Spleen (tissue), 11 donors: ENCODE measurements around the gene RPP14. TPM values are rescaled to one million over a fixed set of nuclear protein-coding genes. Genes with fewer than 3 reads are reported as not detected.
A peak's percentile ranks its signal among the peaks of the same experiment; 100 is the strongest.

Source experiments
- DNase-seq: peaks from one replicate; pipeline ENCODE4 v3.0.0-alpha.2; 2020
- H3K27ac ChIP-seq, 8 donors: fragments of 200-600 bp; sonication (generic) in 7 of 8; 1 replicate in 4 of 8; 2 replicates in 4 of 8; pipeline versions ENCODE4 v1.5.0 to v1.8.0; 2016 to 2021; ENCODE audit warnings: inconsistent platforms in 4 of 8, mild to moderate bottlenecking in 4 of 8, moderate library complexity in 1 of 8
- H3K27me3 ChIP-seq, 7 donors: fragments of 200-600 bp; sonication (generic) in 6 of 7; replicated peaks in 1 of 7; 1 replicate in 4 of 7; 2 replicates in 3 of 7; pipeline versions ENCODE4 v1.5.0 to v1.8.0; 2016 to 2021; ENCODE audit warnings: inconsistent platforms in 3 of 7, mild to moderate bottlenecking in 1 of 7
- H3K36me3 ChIP-seq, 6 donors: fragments of 200-600 bp; sonication (generic) in 5 of 6; 1 replicate in 4 of 6; 2 replicates in 2 of 6; pipeline versions ENCODE4 v1.5.0 to v1.8.0; 2016 to 2021; ENCODE audit warnings: inconsistent platforms in 2 of 6
- H3K4me1 ChIP-seq, 6 donors: fragments of 200-600 bp; sonication (generic) in 5 of 6; 1 replicate in 3 of 6; 2 replicates in 3 of 6; pipeline versions ENCODE4 v1.5.0 to v1.8.0; 2016 to 2021; ENCODE audit warnings: inconsistent platforms in 3 of 6
- H3K4me3 ChIP-seq, 8 donors: fragments of 200-600 bp; sonication (generic) in 7 of 8; 1 replicate in 4 of 8; 2 replicates in 4 of 8; pipeline versions ENCODE4 v1.5.0 to v1.8.0; 2016 to 2021; ENCODE audit warnings: inconsistent platforms in 4 of 8, mild to moderate bottlenecking in 4 of 8, moderate library complexity in 2 of 8
- H3K9me3 ChIP-seq, 8 donors: fragments of 200-600 bp; sonication (generic) in 7 of 8; 1 replicate in 4 of 8; 2 replicates in 4 of 8; pipeline versions ENCODE4 v1.5.0 to v1.8.0; 2016 to 2021; ENCODE audit warnings: inconsistent platforms in 4 of 8
- CTCF ChIP-seq, 11 experiments: fragments of 200-600 bp in 7 of 11; fragments of 450-650 bp in 4 of 11; sonication (generic) in 4 of 11; IDR thresholded peaks in 8 of 11; conservative IDR thresholded peaks in 3 of 11; 1 replicate in 7 of 11; 2 replicates in 4 of 11; pipeline versions ENCODE4 v1.4.0 to v1.8.0; 2016 to 2021; ENCODE audit warnings: antibody characterized with exemption in 11 of 11, inconsistent platforms in 4 of 11, mild to moderate bottlenecking in 1 of 11
- POLR2A ChIP-seq, 3 donors: fragments of 450-650 bp; IDR thresholded peaks; one replicate each; pipeline ENCODE4 v1.5.1; 2017; ENCODE audit warnings: antibody characterized with exemption in 3 of 3, mild to moderate bottlenecking in 1 of 3
- POLR2AphosphoS5 ChIP-seq, 3 donors: sonication (generic); formaldehyde crosslinking; IDR thresholded peaks; one replicate each; pipeline ENCODE4 v1.5.1; 2017; ENCODE audit warnings: antibody characterized with exemption in 3 of 3
- WGBS, 5 donors: extraction: QIAGEN DNeasy Blood & Tissue Kit in 3 of 5; methylation state at CpG; one replicate each; pipeline versions ENCODE4 v1.1.5 to v1.1.7; 2013 to 2018; 5-methylcytosine and 5-hydroxymethylcytosine counted together
- intact Hi-C: fragments of 100-400 bp; cut with DNase I; formaldehyde crosslinking; loops from one replicate; pipeline ENCODE4 v1.15.0; 2023; ENCODE audit warnings: low total_unique reads
- polyA plus RNA-seq, 3 donors: library from polyadenylated mRNA; stranded (reverse); fragments of 200-250 nt; gene quantifications; one replicate each; pipeline ENCODE4 v1.2.1, GENCODE V29; 2013
- total RNA-seq, 7 donors: library from RNA; depleted of rRNA in 3 of 7; stranded (reverse); fragments of >200 nt in 3 of 7; fragmentation: NEBNext Ultra II Directional in 4 of 7; extraction: Animal tissue kit (Norgen Biotek cat#: 25700) in 4 of 7; gene quantifications; one replicate each; pipeline versions ENCODE4 v1.1.0 to v1.2.1, GENCODE V29; 2016 to 2021
- donor health status: healthy with polysubstance abuse.
- donor health status: DM: no; HTN: no; CAD: no; lungs with moderate emphysema.
- donor health status: DM: no; HTN: no; CAD: no.
- donor health status: Bipolar disorder and iron deficiency.
- donor health status: healthy.
- donor health status: DM: no; HTN: no; CAD: no.
- donor health status: DM: yes; HTN: yes; CAD: no.

Gene RPP14
- total and polyA plus RNA-seq, 10 donors, result 6.2 to 21.3 (median 14.3) TPM

GRCh38 chr3:58308728-58309127 lies 2.7 kb downstream of the RPP14 start:
- Histone ChIP-seq H3K4me3 (no peak overlapping the region), H3K27ac (peak overlapping the region in 1 of 8 donors; percentile 97), H3K36me3 (peaks cover 8 to 51% (median 38%) of the 10 kb centered on the region in 6 donors), H3K27me3 (no peaks in the 10 kb centered on the region), H3K4me1 (peaks cover 26 to 47% (median 33%) of the 10 kb centered on the region in 6 donors), H3K9me3 (no peaks in the 10 kb centered on the region)
- intact Hi-C loops, result loop anchor here (10.0 kb wide), 1 partner anchor 304 kb away; the partner anchor contains the start of gene FLNB
- DNase-seq, result no peak
- TF ChIP-seq POLR2AphosphoS5 (IDR thresholded peaks at IDR 0.05) (no peak), CTCF (IDR thresholded peaks at IDR 0.05 in 8 of 11, conservative IDR thresholded peaks at IDR 0.05 in 3 of 11) (no peak), POLR2A (IDR thresholded peaks at IDR 0.05) (no peak)
- WGBS, 5 donors, result 32 to 67% (median 54%) methylated on average over 1 of the region's 1 CpG

GRCh38 chr3:58317811-58318210 lies 11.8 kb downstream of the RPP14 start:
- Histone ChIP-seq H3K4me3 (no peak overlapping the region), H3K36me3 (peaks cover 0 to 72% (median 58%) of the 10 kb centered on the region in 6 donors), H3K4me1 (peaks cover 0 to 36% (median 14%) of the 10 kb centered on the region in 6 donors), H3K27ac (peak overlapping the region in 4 of 8 donors; percentile 24 to 51 (median 25)), H3K27me3 (no peaks in the 10 kb centered on the region), H3K9me3 (no peaks in the 10 kb centered on the region)
- WGBS, 5 donors, result 69 to 88% (median 77%) methylated on average over 2 of the region's 2 CpGs
- intact Hi-C loops, result loop anchor here (10.0 kb wide), 1 partner anchor 317 kb away; no protein-coding TSS in a partner anchor
- no peak for TF ChIP-seq POLR2A (IDR thresholded peaks at IDR 0.05)
- no peak for TF ChIP-seq CTCF (IDR thresholded peaks at IDR 0.05 in 8 of 11, conservative IDR thresholded peaks at IDR 0.05 in 3 of 11)
- TF ChIP-seq POLR2AphosphoS5 (IDR thresholded peaks at IDR 0.05), result no peak
- no peak for DNase-seq

- WGBS, 5 donors, result 89 to 99% (median 95%) methylated on average over 7 of the region's 7 CpGs
- H3K4me1 ChIP-seq, result peaks cover 20 to 70% (median 43%) of the 10 kb centered on the region in 6 donors
- no peaks in the 10 kb centered on the region for H3K27me3 ChIP-seq
- H3K4me3 ChIP-seq, result no peak overlapping the region
- TF ChIP-seq CTCF (IDR thresholded peaks at IDR 0.05 in 8 of 11, conservative IDR thresholded peaks at IDR 0.05 in 3 of 11), result no peak
- TF ChIP-seq POLR2A (IDR thresholded peaks at IDR 0.05), result no peak
- no peak for TF ChIP-seq POLR2AphosphoS5 (IDR thresholded peaks at IDR 0.05)
- peak overlapping the region in 1 of 8 donors; percentile 16 for H3K27ac ChIP-seq
- H3K9me3 ChIP-seq, result no peaks in the 10 kb centered on the region
- DNase-seq, result no peak
- intact Hi-C loops, result loop anchor here (5.0 to 10.0 kb wide), 2 partner anchors 91 to 213 kb away; partner anchors contain the start of gene ACOX2
- H3K36me3 ChIP-seq, result peaks cover 0 to 33% (median 25%) of the 10 kb centered on the region in 6 donors
Measured at GRCh38 chr3:58321791-58322190, 15.7 kb downstream of the RPP14 start.

- H3K4me3 ChIP-seq, result no peak overlapping the region
- no peaks in the 10 kb centered on the region for H3K9me3 ChIP-seq
- peaks cover 0 to 23% (median 16%) of the 10 kb centered on the region in 6 donors for H3K36me3 ChIP-seq
- peak overlapping the region in 5 of 8 donors; percentile 23 to 79 (median 76) for H3K27ac ChIP-seq
- 81 to 85% (median 83%) methylated on average over 1 of the region's 1 CpG for WGBS, 5 donors
- TF ChIP-seq POLR2A (IDR thresholded peaks at IDR 0.05) (no peak), CTCF (IDR thresholded peaks at IDR 0.05 in 8 of 11, conservative IDR thresholded peaks at IDR 0.05 in 3 of 11) (no peak), POLR2AphosphoS5 (IDR thresholded peaks at IDR 0.05) (no peak)
- peaks cover 20 to 66% (median 40%) of the 10 kb centered on the region in 6 donors for H3K4me1 ChIP-seq
- no peaks in the 10 kb centered on the region for H3K27me3 ChIP-seq
- DNase-seq, result no peak
- intact Hi-C loops, result loop anchor here (5.0 to 10.0 kb wide), 2 partner anchors 90 to 212 kb away; partner anchors contain the start of gene ACOX2
Measured at GRCh38 chr3:58322793-58323192, 16.7 kb downstream of the RPP14 start.
